Muscle of arm (tissue), 12 donors: ENCODE data around the gene PRKD2. TPM values are rescaled to one million over a fixed set of nuclear protein-coding genes. Genes with fewer than 3 reads are reported as not detected.
A peak's percentile ranks its signal among the peaks of the same experiment; 100 is the strongest.

ENCODE experiments used
- DNase-seq: peaks from one replicate; pipeline ENCODE4 v3.0.0-alpha.2; 2013
- polyA plus RNA-seq, 12 donors: library from polyadenylated mRNA; unstranded; fragments of 120-200 nt; gene quantifications; one replicate each; pipeline ENCODE4 v1.2.1, GENCODE V29; 2013; ENCODE audit not compliant: insufficient read length in 12 of 12

PRKD2 gene
- polyA plus RNA-seq, 12 donors = 15.9 to 43.5 (median 22.3) TPM; not detected in 1

DNA sequence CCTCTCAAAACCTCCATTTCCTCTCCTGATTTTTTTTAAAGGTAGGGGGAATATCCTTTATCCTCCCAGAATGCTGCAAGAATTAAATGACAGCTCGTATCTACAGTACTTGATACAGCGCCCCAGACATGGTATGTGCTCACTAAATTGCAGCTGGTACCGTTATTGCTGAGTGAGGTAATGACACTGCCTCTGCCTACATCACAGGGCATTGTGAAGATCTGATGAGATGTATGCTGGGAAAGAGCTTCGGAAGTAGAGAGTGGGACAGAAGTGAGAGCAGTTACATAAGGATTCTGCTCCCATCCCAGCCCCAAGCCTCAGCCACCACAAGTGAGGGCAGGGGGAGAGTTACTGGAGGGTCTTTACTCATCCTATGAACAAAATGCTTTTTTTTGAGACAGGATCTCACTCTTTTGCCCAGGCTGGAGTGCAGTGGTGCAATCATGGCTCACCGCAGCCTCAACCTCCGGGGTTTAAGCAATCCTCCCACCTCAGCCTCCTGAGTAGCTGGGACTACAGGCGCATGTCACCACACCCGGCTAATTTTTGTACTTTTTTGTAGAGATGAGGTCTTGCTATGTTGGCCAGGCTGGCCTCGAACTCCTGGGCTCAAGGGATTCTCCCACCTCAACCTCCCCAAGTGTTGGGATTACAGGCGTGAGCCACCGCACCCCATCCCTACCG lies 27.2 kb upstream of the PRKD2 start:
- DNase-seq = no peak

DNA sequence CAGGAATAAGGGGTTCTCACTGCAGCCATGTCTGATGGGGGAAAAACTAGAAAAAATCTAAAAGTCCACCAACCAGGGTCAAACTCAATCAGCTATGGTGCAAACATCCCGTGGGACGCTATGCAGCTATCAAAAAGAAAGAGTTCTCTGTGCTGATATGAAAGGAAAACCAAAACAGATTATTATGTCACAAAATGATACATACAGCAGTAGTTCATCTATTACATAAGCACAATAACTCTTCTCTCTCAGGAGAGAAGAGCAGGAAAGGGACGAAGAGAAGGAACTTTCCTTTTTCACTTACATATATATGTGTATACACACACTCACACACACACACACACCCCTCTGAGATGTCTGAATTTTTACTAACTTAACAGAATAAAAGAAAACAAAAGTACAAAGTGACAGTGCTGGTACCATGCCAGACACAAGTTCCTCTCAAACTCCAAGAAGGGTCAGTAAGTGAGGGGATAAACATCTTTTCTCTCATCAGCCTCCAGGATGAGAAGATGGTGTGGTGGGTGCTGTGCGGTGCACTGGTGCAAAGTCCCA lies 26.1 kb upstream of the PRKD2 start:
- no peak for DNase-seq

DNA sequence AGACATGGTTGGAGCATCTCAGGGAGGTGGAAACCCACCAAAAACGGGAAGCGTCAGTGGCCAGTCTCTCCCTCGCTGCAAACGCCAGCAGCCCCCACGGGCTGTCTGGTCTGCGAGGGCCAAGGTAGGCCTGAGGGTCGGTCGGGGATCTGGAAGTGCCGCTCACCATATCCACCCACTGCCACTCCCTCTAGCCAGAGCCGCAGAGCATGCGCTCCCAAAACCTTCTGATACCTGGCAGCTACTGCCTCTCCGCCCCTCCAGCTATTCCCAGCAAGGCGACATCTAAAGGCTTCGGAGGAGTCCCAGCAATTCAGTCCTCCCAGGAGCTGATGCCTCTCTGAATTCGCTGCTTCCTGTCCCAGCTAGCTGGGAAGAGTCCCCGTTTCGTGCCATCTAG lies 24.5 kb upstream of the PRKD2 start:
- DNase-seq = no peak

DNA sequence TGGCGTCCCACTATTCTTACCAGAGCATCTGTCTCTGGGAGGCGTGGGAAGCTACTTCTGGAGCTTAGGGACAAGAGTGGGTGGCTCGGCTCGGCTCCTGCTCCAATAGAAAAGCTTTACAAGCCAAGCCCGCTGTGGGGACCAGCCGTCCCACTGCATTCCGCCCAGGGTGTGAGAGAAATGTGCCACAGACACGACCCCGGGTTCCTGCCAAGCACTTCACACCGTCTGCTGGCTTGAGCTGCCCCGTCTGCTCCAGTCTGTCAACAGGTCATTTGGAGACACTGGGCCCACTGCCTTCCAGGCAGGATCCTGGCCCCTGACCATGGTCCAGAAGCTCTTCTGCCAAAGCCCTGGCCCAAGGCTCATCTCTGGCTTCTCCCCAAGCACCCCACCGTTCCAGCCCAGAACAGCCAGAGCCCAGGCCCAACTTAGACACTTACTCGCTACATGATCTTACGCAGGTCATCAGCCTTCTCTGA lies 22.4 kb upstream of the PRKD2 start:
- no peak for DNase-seq

DNA sequence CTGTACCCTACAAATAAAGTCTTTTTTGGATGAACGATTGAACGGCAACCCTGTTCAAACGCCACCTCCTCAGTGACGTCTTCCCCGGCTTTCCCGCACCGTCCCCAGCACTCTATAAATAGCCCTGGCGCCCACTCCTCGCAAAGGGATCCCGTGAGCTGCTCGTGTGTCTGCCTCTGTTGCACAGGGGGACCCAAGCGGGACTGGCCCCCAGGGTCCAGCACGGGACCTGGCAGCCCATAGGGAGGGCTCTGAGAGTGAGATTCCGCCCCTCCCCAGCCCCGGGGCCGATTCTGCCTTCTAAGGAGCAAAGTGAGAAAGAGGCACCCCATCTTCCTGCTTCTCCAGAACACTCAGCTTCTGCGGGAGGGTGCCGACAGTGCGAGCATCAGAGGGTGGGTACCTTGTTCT lies 20.9 kb upstream of the PRKD2 start:
- DNase-seq = no peak

DNA sequence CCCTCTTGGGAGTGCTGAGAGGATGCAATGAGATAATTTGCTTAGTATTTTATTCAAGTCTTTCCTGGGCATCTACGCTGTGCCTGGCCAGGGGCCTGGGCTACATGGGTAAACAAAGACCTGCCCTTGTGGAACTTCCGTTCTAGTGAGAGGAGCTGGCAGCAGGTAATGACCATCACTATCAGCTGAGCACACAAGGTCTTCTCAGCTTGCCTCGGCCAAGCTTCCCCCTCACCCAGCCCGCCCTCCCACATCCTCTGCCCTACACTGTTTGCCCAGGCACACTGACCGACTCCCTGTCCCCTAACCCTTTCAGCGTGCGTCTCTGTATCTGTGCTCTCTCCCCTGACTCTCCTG lies 20.4 kb upstream of the PRKD2 start:
- DNase-seq = no peak

DNA sequence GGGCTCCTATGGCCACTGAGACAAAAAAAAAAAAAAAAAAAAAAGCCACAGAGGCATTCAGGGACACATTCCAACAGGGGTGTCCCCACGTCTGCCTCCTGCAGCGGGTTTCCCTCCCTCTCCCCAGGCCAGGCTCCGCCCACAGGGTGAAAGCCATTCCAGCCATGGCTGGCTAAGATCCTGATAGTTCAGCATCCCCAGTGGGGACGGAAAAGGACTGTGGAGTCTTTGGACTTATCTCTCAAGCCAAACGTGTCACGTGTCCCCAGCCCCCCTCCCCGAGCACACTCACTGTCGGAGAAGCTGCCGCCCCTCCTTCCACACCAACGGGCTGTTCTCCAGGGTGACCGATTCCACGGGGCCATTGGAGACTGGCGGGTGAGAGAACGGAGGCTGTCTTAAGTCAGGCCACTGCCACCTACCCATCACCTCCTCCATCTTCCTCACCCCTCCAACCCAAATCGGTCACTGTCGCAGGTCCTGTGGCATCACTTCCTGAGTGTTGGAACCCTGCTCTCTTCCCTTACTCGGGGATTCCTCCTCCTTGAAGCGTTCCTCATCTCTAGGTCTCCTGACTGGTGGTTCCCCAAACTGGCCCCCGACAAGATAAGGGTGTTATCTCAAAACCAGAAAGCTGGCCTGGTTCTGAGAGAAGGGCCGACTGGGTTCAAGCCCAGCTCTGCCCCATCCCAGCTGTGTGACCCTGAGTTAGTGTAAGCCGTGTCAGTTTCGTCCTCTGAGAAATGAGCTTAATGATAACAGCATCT lies 19.8 kb upstream of the PRKD2 start:
- no peak for DNase-seq

DNA sequence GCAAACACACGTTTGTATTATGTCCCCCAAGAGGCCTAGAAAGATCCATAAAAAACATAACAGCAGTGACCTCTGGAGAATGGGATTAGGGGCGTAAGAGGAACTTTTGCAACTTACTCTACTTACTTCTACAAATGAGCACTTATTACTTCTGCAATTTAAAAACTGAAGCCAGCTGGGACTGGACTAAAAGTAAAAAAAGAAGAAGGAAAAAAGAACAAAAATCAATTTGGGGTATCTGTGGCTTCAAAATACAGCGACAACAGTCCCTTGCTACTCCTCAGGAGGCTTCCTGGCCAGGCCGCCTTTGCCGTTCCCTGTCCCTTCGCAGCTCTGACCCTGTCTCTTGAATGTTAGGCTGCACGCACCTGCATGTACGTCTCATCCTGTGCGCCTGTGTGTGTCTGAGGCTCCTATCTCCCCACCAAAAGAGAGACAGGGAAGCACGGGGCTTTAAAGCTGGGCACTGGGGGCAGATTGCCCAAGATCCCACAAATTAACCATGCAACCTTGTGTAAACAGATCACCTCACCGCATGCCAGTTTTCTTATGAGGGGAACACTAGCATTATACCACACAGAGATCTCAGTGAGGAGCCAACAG lies 16.9 kb upstream of the PRKD2 start:
- DNase-seq = no peak

DNA sequence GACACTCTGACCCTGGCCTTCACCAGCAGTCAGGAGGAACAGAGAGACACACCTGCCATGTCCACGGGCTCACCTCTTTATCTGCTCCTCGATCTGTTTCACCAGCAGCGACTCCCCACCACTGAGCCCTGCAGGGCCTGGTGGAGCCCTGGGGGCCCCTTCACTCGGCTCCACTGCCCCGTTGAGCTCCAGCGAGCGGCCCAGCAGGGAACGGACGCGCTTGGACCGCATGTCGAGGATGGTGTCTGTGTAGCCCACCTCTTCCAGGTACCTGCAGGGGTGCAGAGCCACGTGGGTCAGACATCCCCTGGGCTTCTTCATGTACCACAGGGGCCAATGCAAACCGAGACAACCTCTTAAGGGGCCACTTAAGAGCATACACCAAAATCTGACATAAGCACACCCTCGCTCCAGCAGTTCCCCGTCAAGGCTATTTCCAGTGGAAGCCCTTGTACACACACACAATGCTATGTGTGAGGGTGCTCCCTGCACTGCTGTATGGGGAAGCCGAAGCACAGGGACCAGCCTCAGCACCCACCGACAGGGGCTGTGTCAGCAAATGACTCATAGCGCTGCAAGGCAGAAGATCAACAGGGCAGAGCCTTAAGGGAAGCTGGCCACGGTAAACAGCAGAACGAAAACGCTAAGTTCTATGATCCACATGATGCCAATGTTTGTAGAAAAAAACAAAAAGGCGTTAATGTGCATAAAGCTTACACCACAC lies 16.2 kb upstream of the PRKD2 start:
- DNase-seq = no peak

DNA sequence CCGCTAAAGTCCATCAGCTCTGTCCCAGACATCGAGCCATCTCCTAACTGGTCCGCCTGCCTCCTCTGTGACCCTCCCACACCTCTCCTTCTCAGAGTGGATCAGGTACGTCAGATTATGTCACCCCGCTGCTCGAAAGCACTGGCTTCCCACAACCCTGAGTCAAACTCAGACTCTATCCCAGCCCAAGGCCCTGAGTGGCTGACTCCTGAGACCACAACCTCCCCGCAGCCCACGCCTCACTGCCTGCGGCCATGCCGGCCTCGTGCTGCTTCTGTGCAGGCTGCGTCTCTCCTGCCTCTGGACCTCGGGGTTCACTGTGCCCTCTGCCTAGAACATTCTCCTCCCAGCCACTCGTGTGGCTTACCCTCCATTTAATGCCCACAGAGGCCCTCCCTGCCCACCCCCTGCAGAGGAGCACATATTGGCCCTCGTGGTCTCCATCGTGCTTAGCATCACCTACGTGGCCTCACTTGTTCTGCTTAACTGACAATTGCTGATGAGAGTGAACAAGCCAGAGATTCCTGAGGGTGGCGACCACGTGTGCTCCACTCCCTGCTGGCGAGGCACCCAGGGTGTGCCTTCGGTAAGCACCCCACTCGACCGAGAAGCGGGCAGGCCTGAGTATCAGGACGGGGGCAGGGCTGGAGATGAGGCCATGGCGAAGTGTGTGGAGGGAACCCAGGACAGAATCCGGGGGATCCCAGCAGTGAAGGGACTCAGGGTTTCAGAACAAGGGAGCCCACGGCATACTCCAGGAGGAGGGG lies 15.4 kb upstream of the PRKD2 start:
- DNase-seq = no peak

DNA sequence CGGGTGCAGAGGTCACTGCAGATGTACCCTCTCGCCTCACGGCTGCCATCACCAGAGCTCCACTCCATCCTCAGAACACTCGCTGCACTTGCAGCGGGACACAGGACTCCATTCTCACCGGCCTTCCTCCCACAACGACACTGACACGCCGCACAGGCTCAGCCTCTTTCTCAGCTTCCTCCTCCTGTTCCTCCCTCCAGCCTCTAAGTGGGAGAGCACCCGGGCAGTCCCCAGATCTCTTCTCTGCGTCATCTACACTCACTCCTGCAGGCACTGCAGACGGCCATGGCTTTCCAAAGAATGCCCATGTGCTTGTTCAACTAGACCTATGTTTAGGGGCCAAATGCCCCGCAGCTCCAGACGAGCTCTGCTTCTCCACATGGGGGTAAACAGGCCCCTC lies 14.7 kb upstream of the PRKD2 start:
- no peak for DNase-seq

DNA sequence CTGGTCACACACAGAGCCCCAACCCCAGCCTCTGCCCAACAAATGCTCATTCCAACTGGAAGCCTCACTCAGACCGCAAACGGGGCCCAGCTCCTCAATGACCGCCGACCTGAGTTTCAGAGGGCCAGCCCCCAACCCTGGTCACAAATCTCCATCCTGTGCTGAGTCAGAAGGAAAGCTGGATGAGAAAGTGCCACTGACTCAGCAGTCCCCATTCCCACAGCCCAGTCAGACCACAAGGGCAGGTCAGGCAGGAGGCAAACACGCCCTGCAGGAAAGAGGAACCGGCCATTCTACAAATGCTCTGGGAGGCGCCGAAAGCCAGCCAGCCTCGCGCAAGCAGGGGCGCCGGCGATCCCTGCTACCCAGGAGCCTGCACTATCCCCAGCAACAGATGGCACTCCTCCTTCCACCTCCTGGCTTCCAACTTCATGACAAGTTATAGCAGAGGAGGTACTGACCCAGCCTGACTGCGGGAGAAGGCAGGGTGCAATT lies 14.1 kb upstream of the PRKD2 start:
- DNase-seq = no peak

DNA sequence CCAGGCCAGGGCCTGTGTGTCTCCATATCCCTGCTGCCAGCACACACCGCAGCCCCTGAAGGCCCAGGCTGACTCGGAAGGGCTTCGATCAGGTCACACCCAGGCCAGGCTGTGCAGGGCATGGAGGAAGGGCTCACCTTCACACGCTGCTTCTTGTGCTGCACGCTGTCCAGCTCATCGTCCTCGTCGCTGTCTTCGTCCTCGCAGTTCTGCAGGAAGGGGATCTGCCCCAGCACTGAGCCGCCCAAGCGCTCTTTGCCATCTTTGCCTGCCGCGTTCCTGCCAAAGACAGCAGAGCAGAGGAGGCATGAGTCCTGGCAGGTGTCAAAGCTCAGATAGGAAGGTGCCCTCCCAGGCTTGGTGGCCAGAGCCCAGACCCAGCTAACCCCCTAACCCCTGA lies 13.7 kb upstream of the PRKD2 start:
- no peak for DNase-seq

DNA sequence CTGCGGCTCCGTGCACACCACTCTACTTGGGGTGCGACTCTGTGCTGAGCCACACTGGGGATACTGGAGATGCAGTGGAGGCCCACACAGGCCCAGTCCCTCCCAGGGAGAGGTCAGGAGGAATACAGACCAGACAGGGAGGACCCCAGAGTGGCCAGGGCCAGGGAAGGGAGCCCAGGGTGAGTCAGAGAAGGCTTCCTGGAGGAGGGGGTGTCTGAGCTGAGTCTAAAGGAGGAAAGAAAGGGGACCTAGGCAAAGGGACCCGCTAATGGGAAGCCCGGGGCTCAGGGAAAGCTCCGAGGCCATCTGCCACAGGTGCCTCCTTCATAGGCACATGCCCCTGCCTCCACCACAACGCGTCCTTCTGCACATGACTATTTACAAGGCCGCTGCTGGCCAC lies 13.3 kb upstream of the PRKD2 start:
- DNase-seq = no peak

DNA sequence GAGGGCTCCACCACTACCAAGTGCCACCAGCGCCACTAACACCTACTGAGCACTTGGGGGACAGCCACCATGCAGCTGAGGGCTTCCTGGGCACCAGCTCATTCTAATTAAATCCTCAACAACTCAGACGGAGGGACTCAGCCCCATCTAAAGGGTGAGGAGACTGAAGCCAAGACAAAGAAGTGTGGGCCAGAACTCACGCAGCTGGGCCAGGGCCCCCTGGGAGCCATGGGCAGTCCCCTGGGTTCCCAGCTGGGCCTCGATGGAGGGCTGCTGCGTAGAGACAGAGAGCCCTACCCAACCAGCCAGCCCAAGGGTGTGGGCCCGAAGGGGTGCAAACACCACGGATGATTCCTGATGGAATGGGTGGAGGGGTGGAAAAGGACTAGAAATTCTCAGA lies 12.8 kb upstream of the PRKD2 start:
- DNase-seq = no peak

DNA sequence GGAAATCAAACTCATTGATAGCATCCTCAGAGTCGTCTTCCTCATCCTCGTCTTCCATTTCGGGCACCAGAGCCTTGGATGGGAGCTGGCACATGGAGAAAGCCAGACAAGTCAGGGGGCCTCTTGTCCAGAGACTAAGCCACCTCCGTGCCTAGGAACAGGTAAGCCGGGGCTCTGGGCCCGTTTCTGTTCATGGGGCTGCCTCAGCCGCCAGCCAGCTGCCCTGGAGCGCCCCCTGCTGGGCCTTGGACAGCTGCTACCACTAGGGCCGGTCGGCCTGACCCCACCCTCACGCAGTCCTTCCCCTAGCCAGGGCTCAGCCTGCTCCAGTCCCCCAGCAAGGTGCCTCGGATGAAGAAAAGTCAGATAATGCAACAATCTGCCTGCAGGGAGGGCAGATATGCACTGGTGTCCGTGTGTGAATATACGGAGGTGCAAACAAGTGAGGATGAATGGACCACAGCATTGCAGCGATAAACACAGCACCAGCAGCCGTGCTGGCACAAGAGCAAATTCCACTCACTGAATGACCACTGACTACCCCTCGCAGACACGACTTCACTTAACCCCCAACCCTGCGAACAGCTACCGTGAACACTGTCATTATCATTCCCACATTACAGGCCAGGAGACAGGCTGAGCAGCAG lies 11.9 kb upstream of the PRKD2 start:
- DNase-seq = peak; percentile 66

DNA sequence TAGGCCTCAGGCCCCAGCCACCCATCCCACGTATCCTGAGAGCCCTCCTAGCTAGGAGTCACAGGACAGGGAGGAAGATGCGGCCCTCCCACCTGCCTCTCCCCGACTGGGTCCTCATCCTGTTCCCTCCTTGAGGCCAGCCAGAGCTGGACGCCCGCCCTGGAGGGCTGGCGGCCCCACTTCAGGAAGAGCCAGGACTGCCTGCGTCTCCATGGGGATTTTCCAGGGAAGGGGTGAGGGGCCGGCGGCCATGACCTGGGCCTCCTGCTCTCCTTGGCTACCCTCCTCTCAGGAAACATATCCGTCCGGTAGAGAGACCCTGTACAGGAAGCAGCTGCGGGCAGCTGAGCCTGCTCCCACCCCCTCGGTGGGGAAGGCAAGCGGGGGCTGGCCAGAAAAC lies 11.3 kb upstream of the PRKD2 start:
- no peak for DNase-seq

DNA sequence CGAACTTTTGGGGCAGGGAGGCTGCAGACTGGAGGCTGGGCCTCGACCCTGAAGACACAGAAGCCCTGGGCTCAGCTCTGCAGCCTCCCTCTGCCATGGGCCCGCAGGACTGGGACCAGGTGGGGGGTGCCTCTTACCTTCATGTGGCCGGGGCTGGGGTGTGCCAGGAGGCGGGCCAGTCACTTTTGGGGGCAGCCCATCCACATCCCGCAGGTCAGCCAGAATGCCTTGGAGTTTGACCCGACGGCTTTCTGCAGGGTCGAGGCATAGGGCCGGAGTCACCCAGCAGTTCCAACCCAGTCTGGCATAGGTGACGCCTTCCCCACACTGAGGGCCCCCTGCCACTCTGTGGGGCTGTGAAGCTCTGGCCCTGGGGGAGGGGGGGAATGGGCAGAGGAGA lies 10.8 kb upstream of the PRKD2 start:
- no peak for DNase-seq

DNA sequence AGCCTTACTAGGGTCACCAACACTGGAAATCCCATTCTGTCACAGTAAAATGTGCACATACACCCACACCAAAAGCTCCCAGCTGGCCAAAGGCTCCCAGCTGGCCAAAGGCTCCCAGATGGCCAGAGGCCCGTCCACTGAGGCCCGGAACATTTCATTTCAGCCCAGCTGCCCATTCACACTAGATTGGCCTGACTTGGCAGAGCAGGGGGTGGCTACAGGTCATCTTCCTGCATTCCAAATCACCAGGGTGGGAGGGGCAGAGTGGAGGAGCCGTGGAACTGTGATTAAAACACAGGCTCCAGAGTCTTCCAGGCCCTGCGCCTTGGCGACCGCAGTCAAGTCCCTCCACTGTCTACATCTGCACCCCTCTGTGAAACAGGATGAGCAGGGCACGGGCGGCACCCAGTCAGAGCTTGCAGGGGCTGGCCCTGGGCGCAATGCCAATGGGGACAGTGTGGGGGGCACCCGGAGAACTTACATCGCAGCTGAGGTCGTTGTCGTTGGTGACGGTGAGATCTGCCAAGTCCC lies 10.1 kb upstream of the PRKD2 start:
- DNase-seq = no peak

DNA sequence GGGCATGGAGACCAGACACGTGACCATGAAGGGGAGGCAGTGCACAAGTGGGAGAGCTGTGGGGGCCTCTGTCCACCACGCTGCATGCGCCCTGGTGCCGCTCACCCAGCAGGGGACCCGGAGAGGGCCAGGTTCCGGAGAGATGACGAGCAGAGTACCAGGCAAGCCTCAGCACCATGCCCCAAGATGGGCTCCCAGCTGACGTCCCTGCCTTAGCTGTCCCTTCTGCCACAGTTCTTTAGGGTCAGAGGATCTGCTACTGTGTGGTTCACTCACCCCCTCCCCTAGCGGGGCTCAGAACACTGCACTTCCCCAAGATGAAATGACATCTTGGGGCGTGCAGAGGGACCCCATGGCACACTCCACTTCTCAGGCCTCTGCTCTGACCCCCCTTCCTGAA lies 9.6 kb upstream of the PRKD2 start:
- no peak for DNase-seq
